Smooth muscle cell (in vitro differentiated cells): ENCODE results near the gene MRPL50. TPM values are rescaled to one million over a fixed set of nuclear protein-coding genes. Genes with fewer than 3 reads are reported as not detected.

Source experiments
- DNase-seq: peaks from one replicate; lab custom pipeline; 2025; ENCODE audit not compliant: unreplicated experiment; lab: John Stamatoyannopoulos, UW
- H2AFZ ChIP-seq: fragments of 200-600 bp; sonication (generic); 2 replicates; pipeline ENCODE4 v1.6.0; 2016; ENCODE audit warnings: antibody characterized with exemption, low read depth, mild to moderate bottlenecking
- H3F3A ChIP-seq: fragments of 200-600 bp; sonication (generic); 2 replicates; pipeline ENCODE4 v1.6.0; 2017; ENCODE audit warnings: antibody characterized with exemption, low read depth
- H3K27ac ChIP-seq: fragments of 200-600 bp; sonication (generic); 2 replicates; pipeline ENCODE4 v1.5.1; 2016; ENCODE audit warnings: low read depth, mild to moderate bottlenecking
- H3K27me3 ChIP-seq: fragments of 200-600 bp; sonication (generic); 2 replicates; pipeline ENCODE4 v1.6.1; 2016; ENCODE audit warnings: low read depth, mild to moderate bottlenecking
- H3K36me3 ChIP-seq: fragments of 200-600 bp; sonication (generic); 2 replicates; pipeline ENCODE4 v1.5.1; 2016; ENCODE audit warnings: low read depth
- H3K4me1 ChIP-seq: fragments of 200-600 bp; sonication (generic); 2 replicates; pipeline ENCODE4 v1.5.1; 2016; ENCODE audit warnings: low read depth
- H3K4me2 ChIP-seq: fragments of 200-600 bp; sonication (generic); 2 replicates; pipeline ENCODE4 v1.6.0; 2016; ENCODE audit warnings: mild to moderate bottlenecking
- H3K4me3 ChIP-seq: fragments of 200-600 bp; sonication (generic); 2 replicates; pipeline ENCODE4 v1.5.1; 2016; ENCODE audit warnings: mild to moderate bottlenecking
- H3K79me2 ChIP-seq: fragments of 200-600 bp; sonication (generic); 2 replicates; pipeline ENCODE4 v1.6.0; 2016; ENCODE audit warnings: low read depth, mild to moderate bottlenecking
- H3K9ac ChIP-seq: fragments of 200-600 bp; sonication (generic); 2 replicates; pipeline ENCODE4 v1.6.0; 2016; ENCODE audit warnings: low read depth
- H3K9me3 ChIP-seq: fragments of 200-600 bp; sonication (generic); replicated peaks from 2 replicates; pipeline ENCODE4 v1.5.1; 2016; ENCODE audit warnings: low read depth
- H4K20me1 ChIP-seq: fragments of 200-600 bp; sonication (generic); 2 replicates; pipeline ENCODE4 v1.6.0; 2016; ENCODE audit warnings: low read depth
- CTCF ChIP-seq: fragments of 200-600 bp; sonication (generic); IDR thresholded peaks from 2 replicates; pipeline ENCODE4 v1.5.1; 2017; ENCODE audit warnings: borderline replicate concordance, mild to moderate bottlenecking, antibody characterized with exemption; ENCODE audit not compliant: insufficient read depth, poor library complexity, severe bottlenecking
- WGBS: methylation state at CpG from one replicate; pipeline ENCODE4 v1.1.7; 2016; ENCODE audit warnings: low lambda C conversion rate; 5-methylcytosine and 5-hydroxymethylcytosine counted together
- polyA plus RNA-seq: library from polyadenylated mRNA; unstranded; fragments of >200 nt; fragmentation: Nextera tagmentation; extraction: Ambion mirVana; gene quantifications from 2 replicates; pipeline ENCODE4 v1.2.1, GENCODE V29; 2016
- total RNA-seq: library from RNA; depleted of rRNA; stranded (reverse); fragments of >200 nt; gene quantifications from 2 replicates; pipeline ENCODE4 v1.2.3, GENCODE V29; 2014

MRPL50 gene
- total and polyA plus RNA-seq, 2 experiments from 2014 or later: 13.3 to 13.7 TPM

GRCh38 chr9:101353683-101354082, 44.7 kb downstream of the MRPL50 start:
- Histone ChIP-seq H3K4me2 (no peak overlapping the region), H3K27ac (no peak overlapping the region), H3K9me3 (no peaks in the 10 kb centered on the region), H3K4me1 (no peaks in the 10 kb centered on the region), H3K9ac (no peak overlapping the region), H3K4me3 (no peak overlapping the region), H2AFZ (no peak overlapping the region), H3K36me3 (no peaks in the 10 kb centered on the region), H4K20me1 (no peaks in the 10 kb centered on the region), H3K79me2 (no peaks in the 10 kb centered on the region), H3F3A (no peaks in the 10 kb centered on the region), H3K27me3 (no peaks in the 10 kb centered on the region)
- DNase-seq: no peak
- TF ChIP-seq CTCF: no peak
- 91% methylated on average over 2 of the region's 2 CpGs for WGBS

GRCh38 chr9:101352892-101353463, 45.4 kb downstream of the MRPL50 start:
- Histone ChIP-seq H3K4me2 (no peak overlapping the region), H2AFZ (no peak overlapping the region), H4K20me1 (no peaks in the 10 kb centered on the region), H3K9me3 (no peaks in the 10 kb centered on the region), H3K36me3 (no peaks in the 10 kb centered on the region), H3K79me2 (no peaks in the 10 kb centered on the region), H3K27me3 (no peaks in the 10 kb centered on the region), H3K4me1 (no peaks in the 10 kb centered on the region), H3F3A (no peaks in the 10 kb centered on the region), H3K4me3 (no peak overlapping the region), H3K9ac (no peak overlapping the region), H3K27ac (no peak overlapping the region)
- no peak for TF ChIP-seq CTCF
- DNase-seq: no peak
- 85% methylated on average over 6 of the region's 6 CpGs for WGBS

DNA sequence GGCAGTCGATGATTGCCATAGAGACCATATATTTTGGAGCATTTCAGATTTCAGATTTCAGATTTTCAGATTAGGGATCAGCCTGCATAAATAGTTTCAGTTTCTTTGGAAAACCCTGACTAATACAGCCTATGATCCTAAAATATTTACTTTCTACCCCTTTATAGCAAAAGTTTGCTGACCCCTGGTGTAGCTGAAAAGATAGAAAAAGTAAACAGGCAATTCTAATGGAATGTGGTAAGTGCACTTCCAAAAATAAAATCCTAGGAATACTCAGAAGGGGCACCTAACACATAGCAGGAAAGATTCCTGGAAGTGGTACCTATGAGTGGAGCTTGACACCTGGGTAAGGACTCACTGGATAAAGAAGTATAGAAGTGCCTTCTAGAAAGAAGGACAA, 48.1 kb downstream of the MRPL50 start:
- 96% methylated on average over 1 of the region's 1 CpG for WGBS
- no peak overlapping the region for H3K27ac ChIP-seq
- no peaks in the 10 kb centered on the region for H3K79me2 ChIP-seq
- H3K9ac ChIP-seq: no peak overlapping the region
- H3K36me3 ChIP-seq: no peaks in the 10 kb centered on the region
- H3F3A ChIP-seq: no peaks in the 10 kb centered on the region
- H3K9me3 ChIP-seq: no peaks in the 10 kb centered on the region
- H3K4me3 ChIP-seq: no peak overlapping the region
- H2AFZ ChIP-seq: no peak overlapping the region
- no peak overlapping the region for H3K4me2 ChIP-seq
- TF ChIP-seq CTCF: no peak
- no peaks in the 10 kb centered on the region for H4K20me1 ChIP-seq
- H3K27me3 ChIP-seq: no peaks in the 10 kb centered on the region
- no peaks in the 10 kb centered on the region for H3K4me1 ChIP-seq
- DNase-seq: no peak

DNA sequence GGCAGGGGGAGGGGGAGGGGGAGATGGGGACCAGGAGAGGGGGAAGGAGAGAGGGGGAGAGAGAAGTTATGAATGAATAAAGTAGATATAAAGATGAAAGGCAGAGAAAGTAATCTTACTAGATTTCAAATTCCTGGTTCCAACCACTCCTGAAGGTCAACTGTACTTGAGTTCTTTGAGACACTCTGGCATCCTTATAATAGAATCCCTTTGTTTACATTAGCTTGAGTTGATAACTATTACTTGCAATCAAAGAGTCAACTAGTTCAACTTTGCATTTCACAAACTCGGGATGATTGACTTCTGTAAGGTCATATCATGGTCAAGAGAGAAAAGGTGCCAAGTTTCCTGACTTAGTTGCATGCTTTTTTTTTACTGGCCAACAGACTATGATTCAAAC, 55.8 kb downstream of the MRPL50 start:
- Histone ChIP-seq H3K4me1 (no peaks in the 10 kb centered on the region), H2AFZ (no peak overlapping the region), H3K4me3 (no peak overlapping the region), H3F3A (no peaks in the 10 kb centered on the region), H3K27me3 (no peaks in the 10 kb centered on the region), H3K27ac (no peak overlapping the region), H3K9ac (no peak overlapping the region), H3K36me3 (no peaks in the 10 kb centered on the region), H4K20me1 (no peaks in the 10 kb centered on the region), H3K79me2 (no peaks in the 10 kb centered on the region), H3K4me2 (no peak overlapping the region), H3K9me3 (no peaks in the 10 kb centered on the region)
- WGBS: 97% methylated on average over 1 of the region's 1 CpG
- TF ChIP-seq CTCF: no peak
- no peak for DNase-seq
